Kidney (tissue), 14 donors: ENCODE data around the gene PACS1. TPM values are rescaled to one million over a fixed set of nuclear protein-coding genes. Genes with fewer than 3 reads are reported as not detected.
A peak's percentile ranks its signal among the peaks of the same experiment; 100 is the strongest.

Experiments used
- DNase-seq, 5 donors: peaks; one replicate each; pipeline ENCODE4 v3.0.0-alpha.2; 2013 to 2020
- FAIRE-seq: peaks from 2 replicates; lab custom pipeline; 2012; peaks lifted over from hg19 to GRCh38; lab: Jason Lieb, UNC
- H3K27ac ChIP-seq, 2 donors: one replicate each; pipeline ENCODE4 v1.7.0; 2013; ENCODE audit warnings: low read depth in 2 of 2, low read length in 2 of 2, inconsistent platforms in 1 of 2
- H3K27me3 ChIP-seq: one replicate; pipeline ENCODE4 v1.7.1; 2013; ENCODE audit warnings: low read length, inconsistent platforms; ENCODE audit not compliant: control insufficient read depth, insufficient read depth
- H3K36me3 ChIP-seq, 3 donors: one replicate each; pipeline versions ENCODE4 v1.7.0 to v1.7.1; 2013; ENCODE audit warnings: low read length in 3 of 3, control low read depth in 1 of 3, inconsistent platforms in 1 of 3; ENCODE audit not compliant: insufficient read depth in 3 of 3, control insufficient read depth in 2 of 3
- H3K4me1 ChIP-seq, 3 donors: one replicate each; pipeline versions ENCODE4 v1.7.0 to v1.7.1; 2013; ENCODE audit warnings: low read length in 3 of 3, inconsistent platforms in 1 of 3, low read depth in 1 of 3; ENCODE audit not compliant: control insufficient read depth in 2 of 3, insufficient read depth in 2 of 3
- H3K4me3 ChIP-seq, 3 donors: one replicate each; pipeline versions ENCODE4 v1.7.0 to v1.8.1; 2013; ENCODE audit warnings: low read length in 3 of 3, control low read depth in 1 of 3, inconsistent platforms in 1 of 3
- H3K9ac ChIP-seq, 3 donors: one replicate each; pipeline versions ENCODE4 v1.7.0 to v1.7.1; 2013; ENCODE audit warnings: low read length in 3 of 3, control low read depth in 1 of 3, inconsistent platforms in 1 of 3
- H3K9me3 ChIP-seq, 3 donors: one replicate each; pipeline versions ENCODE4 v1.7.0 to v1.7.1; 2013; ENCODE audit warnings: low read length in 3 of 3, control low read depth in 1 of 3, inconsistent platforms in 1 of 3; ENCODE audit not compliant: control insufficient read depth in 2 of 3, insufficient read depth in 1 of 3
- intact Hi-C: fragments of 100-400 bp; cut with DNase I; formaldehyde crosslinking; loops from one replicate; pipeline ENCODE4 v1.11.1; 2022
- polyA plus RNA-seq: library from polyadenylated mRNA; stranded (reverse); fragments of 350-450 nt; fragmentation: Illumina TruSeq; extraction: RNeasy Lipid Tissue Mini Kit (QIAGEN cat#74804); gene quantifications from one replicate; pipeline ENCODE4 v1.2.3, GENCODE V29; 2014; ENCODE audit warnings: low read depth, low replicate concordance; ENCODE audit not compliant: insufficient read depth
- total RNA-seq: library from RNA; stranded (reverse); fragmentation: NEBNext Ultra II Directional; extraction: Animal tissue kit (Norgen Biotek cat#: 25700); gene quantifications from one replicate; pipeline ENCODE4 v1.2.1, GENCODE V29; 2021
- TF ChIP-seq, protein P1 (sequence below): IDR thresholded peaks from 3 replicates; pipeline ENCODE4 v1.5.1; 2012; ENCODE audit warnings: mild to moderate bottlenecking, moderate library complexity, borderline replicate concordance; ENCODE audit not compliant: insufficient read depth; ENCODE audit errors: extremely low read depth
- donor health status: control.
- donor health status: control.
- donor health status: control.
- donor health status: control.
- donor health status: control.
- donor health status: DM: yes; HTN: yes; CAD: no.
- donor health status: Normal renal cell carcinoma (clear cell type).

The PACS1 gene
- total and polyA plus RNA-seq, 2 donors from 2014 or later, result 23.7 to 91.8 TPM

GRCh38 chr11:66042227-66042995 is 27.7 kb upstream of the PACS1 start:
- intact Hi-C loops, result no loop called here
- no peaks in the 10 kb centered on the region for H3K27me3 ChIP-seq
- TF ChIP-seq, protein P1, sequence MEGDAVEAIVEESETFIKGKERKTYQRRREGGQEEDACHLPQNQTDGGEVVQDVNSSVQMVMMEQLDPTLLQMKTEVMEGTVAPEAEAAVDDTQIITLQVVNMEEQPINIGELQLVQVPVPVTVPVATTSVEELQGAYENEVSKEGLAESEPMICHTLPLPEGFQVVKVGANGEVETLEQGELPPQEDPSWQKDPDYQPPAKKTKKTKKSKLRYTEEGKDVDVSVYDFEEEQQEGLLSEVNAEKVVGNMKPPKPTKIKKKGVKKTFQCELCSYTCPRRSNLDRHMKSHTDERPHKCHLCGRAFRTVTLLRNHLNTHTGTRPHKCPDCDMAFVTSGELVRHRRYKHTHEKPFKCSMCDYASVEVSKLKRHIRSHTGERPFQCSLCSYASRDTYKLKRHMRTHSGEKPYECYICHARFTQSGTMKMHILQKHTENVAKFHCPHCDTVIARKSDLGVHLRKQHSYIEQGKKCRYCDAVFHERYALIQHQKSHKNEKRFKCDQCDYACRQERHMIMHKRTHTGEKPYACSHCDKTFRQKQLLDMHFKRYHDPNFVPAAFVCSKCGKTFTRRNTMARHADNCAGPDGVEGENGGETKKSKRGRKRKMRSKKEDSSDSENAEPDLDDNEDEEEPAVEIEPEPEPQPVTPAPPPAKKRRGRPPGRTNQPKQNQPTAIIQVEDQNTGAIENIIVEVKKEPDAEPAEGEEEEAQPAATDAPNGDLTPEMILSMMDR, result no peak
- no peak overlapping the region for H3K27ac ChIP-seq
- FAIRE-seq, result no peak
- peak in 1 of 5 donors; percentile 73 for DNase-seq
- H3K9ac ChIP-seq, result no peak overlapping the region
- peaks cover 0 to 10% (median 6%) of the 10 kb centered on the region in 3 donors for H3K4me1 ChIP-seq
- H3K9me3 ChIP-seq, result no peaks in the 10 kb centered on the region
- H3K36me3 ChIP-seq, result no peaks in the 10 kb centered on the region
- no peak overlapping the region for H3K4me3 ChIP-seq

- peaks cover 0 to 14% (median 7%) of the 10 kb centered on the region in 3 donors for H3K4me1 ChIP-seq
- no peak for FAIRE-seq
Measured at GRCh38 chr11:66042996-66043906, 26.8 kb upstream of the PACS1 start.

GRCh38 chr11:66044757-66045156 is 25.3 kb upstream of the PACS1 start:
- Histone ChIP-seq H3K4me3 (no peak overlapping the region), H3K27ac (no peak overlapping the region), H3K27me3 (no peaks in the 10 kb centered on the region), H3K36me3 (no peaks in the 10 kb centered on the region), H3K9ac (no peak overlapping the region), H3K4me1 (peaks cover 0 to 14% (median 7%) of the 10 kb centered on the region in 3 donors), H3K9me3 (no peaks in the 10 kb centered on the region)
- no peak for FAIRE-seq
- DNase-seq, result no peak
- TF ChIP-seq, protein P1, result no peak
- intact Hi-C loops, result no loop called here

More at GRCh38 chr11:66042996-66043906, 26.8 kb upstream of the PACS1 start:
- Histone ChIP-seq H3K9me3 (no peaks in the 10 kb centered on the region), H3K27me3 (no peaks in the 10 kb centered on the region), H3K27ac (no peak overlapping the region), H3K36me3 (no peaks in the 10 kb centered on the region), H3K9ac (no peak overlapping the region), H3K4me3 (no peak overlapping the region)
- peak in 1 of 5 donors; percentile 74 for DNase-seq
- TF ChIP-seq, protein P1, result no peak
- intact Hi-C loops, result no loop called here
